Naive thymus-derived CD4-positive, alpha-beta T cell (primary cell): ENCODE results near the gene ATP11B. TPM values are rescaled to one million over a fixed set of nuclear protein-coding genes. Genes with fewer than 3 reads are reported as not detected.
"Not testable (repeated sequence)": the region's sequence is repeated elsewhere in the genome, so short reads cannot be mapped to it uniquely, and the experiment has no call there.

Experiments used
- ATAC-seq: fragments of 150-1000 bp; cut with Tn5 transposase; 2 replicates; pipeline ENCODE4 v1.10.0; 2021; ENCODE audit warnings: mild to moderate bottlenecking, moderate library complexity
- CTCF ChIA-PET: fragments of 350-600 bp; sonication (Branson Sonifier 250); formaldehyde crosslinking; loops from one replicate; lab custom pipeline; 2021; ENCODE audit warnings: antibody characterized with exemption; lab: Charles Lee
- POLR2A ChIA-PET: fragments of 350-600 bp; sonication (Branson Sonifier 250); formaldehyde crosslinking; loops from one replicate; lab custom pipeline; 2021; ENCODE audit warnings: antibody characterized with exemption, inconsistent platforms; lab: Charles Lee
- DNase-seq, 9 donors: peaks; one replicate each; pipeline versions ENCODE4 v3.0.0 to v3.0.0-alpha.2; 2020 to 2022; ENCODE audit warnings: mixed read lengths in 1 of 9
- H3K27ac ChIP-seq: one replicate; pipeline ENCODE4 v1.7.0; 2013; ENCODE audit warnings: mild to moderate bottlenecking, low read depth, low read length, moderate library complexity
- H3K27me3 ChIP-seq, 2 donors: one replicate each; pipeline ENCODE4 v1.7.0; 2013; ENCODE audit warnings: low read length in 2 of 2, mild to moderate bottlenecking in 2 of 2, moderate library complexity in 2 of 2; ENCODE audit not compliant: control insufficient read depth in 2 of 2, insufficient read depth in 2 of 2
- H3K36me3 ChIP-seq, 3 experiments: 1 replicate in 2 of 3; 2 replicates in 1 of 3; pipeline ENCODE4 v1.7.0; 2013; ENCODE audit warnings: low read length in 3 of 3, mild to moderate bottlenecking in 3 of 3, moderate library complexity in 1 of 3; ENCODE audit not compliant: insufficient read depth in 3 of 3, control insufficient read depth in 2 of 3
- H3K4me1 ChIP-seq, 2 donors: one replicate each; pipeline ENCODE4 v1.7.0; 2013; ENCODE audit warnings: low read length in 2 of 2, mild to moderate bottlenecking in 2 of 2, moderate library complexity in 1 of 2; ENCODE audit not compliant: control insufficient read depth in 2 of 2, insufficient read depth in 2 of 2
- H3K4me3 ChIP-seq: 2 replicates; pipeline ENCODE4 v1.7.0; 2013; ENCODE audit warnings: mild to moderate bottlenecking, low read length
- H3K9me3 ChIP-seq, 3 experiments: 1 replicate in 2 of 3; 2 replicates in 1 of 3; pipeline ENCODE4 v1.7.0; 2013; ENCODE audit warnings: low read length in 3 of 3; ENCODE audit not compliant: control insufficient read depth in 2 of 3
- H3K27ac Mint-ChIP-seq, 9 donors: one replicate each; pipeline ENCODE4 v1.8.0; 2020 to 2022; ENCODE audit warnings: mixed read lengths in 9 of 9, mild to moderate bottlenecking in 8 of 9, moderate library complexity in 5 of 9, inconsistent platforms in 2 of 9
- H3K27me3 Mint-ChIP-seq, 5 donors: one replicate each; pipeline ENCODE4 v1.8.0; 2021 to 2022; ENCODE audit warnings: mixed read lengths in 5 of 5, mild to moderate bottlenecking in 1 of 5
- H3K36me3 Mint-ChIP-seq, 5 donors: one replicate each; pipeline ENCODE4 v1.8.0; 2020 to 2022; ENCODE audit warnings: mixed read lengths in 5 of 5, mild to moderate bottlenecking in 3 of 5, inconsistent platforms in 1 of 5
- H3K4me1 Mint-ChIP-seq, 7 donors: one replicate each; pipeline ENCODE4 v1.8.0; 2020 to 2022; ENCODE audit warnings: mixed read lengths in 7 of 7, mild to moderate bottlenecking in 3 of 7, inconsistent platforms in 1 of 7
- H3K4me3 Mint-ChIP-seq, 10 donors: one replicate each; pipeline ENCODE4 v1.8.0; 2020 to 2022; ENCODE audit warnings: mild to moderate bottlenecking in 10 of 10, mixed read lengths in 10 of 10, moderate library complexity in 6 of 10, inconsistent platforms in 2 of 10
- H3K9me3 Mint-ChIP-seq, 11 donors: one replicate each; pipeline ENCODE4 v1.8.0; 2020 to 2022; ENCODE audit warnings: mixed read lengths in 11 of 11, mild to moderate bottlenecking in 4 of 11, inconsistent platforms in 1 of 11, moderate library complexity in 1 of 11
- intact Hi-C, 2 donors: fragments of 100-400 bp; cut with micrococcal nuclease; formaldehyde crosslinking; loops; one replicate each; pipeline ENCODE4 v1.15.1; 2023
- polyA plus RNA-seq, 2 donors: library from polyadenylated mRNA; unstranded; fragments of 300-500 nt; fragmentation: Illumina TruSeq; gene quantifications; one replicate each; pipeline ENCODE4 v1.2.3, GENCODE V29; 2021
- total RNA-seq, 6 experiments: library from RNA in 5 of 6; stranded (reverse) in 5 of 6; gene quantifications; 1 replicate in 5 of 6; 2 replicates in 1 of 6; pipeline ENCODE4 v1.2.3 and lab custom pipeline; 2021 to 2026

ATP11B gene
- total and polyA plus RNA-seq, 7 experiments from 2014 or later: 28.4 to 136 (median 113) TPM

GRCh38 chr3:182816181-182816580, 22.9 kb downstream of the ATP11B start:
- intact Hi-C loops: loop anchor here in 1 of 2 donors (2.0 kb wide), 2 partner anchors 17 to 21 kb away; no protein-coding TSS in a partner anchor
- Histone ChIP-seq H3K36me3 (peaks cover 0 to 13% (median 0%) of the 10 kb centered on the region in 3 experiments), H3K4me1 (peaks cover 6 to 13% of the 10 kb centered on the region in 2 donors), H3K4me3 (no peak overlapping the region), H3K27me3 (no peaks in the 10 kb centered on the region), H3K27ac (no peak overlapping the region), H3K9me3 (no peaks in the 10 kb centered on the region)
- Mint-ChIP-seq H3K9me3 (peaks cover 0 to 1% (median 0%) of the 10 kb centered on the region in 11 donors), H3K36me3 (peaks cover 3 to 30% (median 12%) of the 10 kb centered on the region in 5 donors), H3K4me1 (peaks cover 36 to 86% (median 68%) of the 10 kb centered on the region in 7 donors), H3K27me3 (no peaks in the 10 kb centered on the region), H3K4me3 (peak overlapping the region in 5 of 10 donors; percentile 10 to 55 (median 29)), H3K27ac (peak overlapping the region in 5 of 9 donors; percentile 30 to 67 (median 34))
- ATAC-seq (no peak), DNase-seq (no peak)
- ChIA-PET POLR2A (interaction anchor here (1.7 kb wide), 1 partner anchor 22 kb away, joined by 8 read pairs; no protein-coding TSS in a partner anchor), CTCF (interaction anchor here (0.6 kb wide), 1 partner anchor 34 kb away, joined by 3 read pairs; no protein-coding TSS in a partner anchor)

- intact Hi-C loops: no loop called here
- peaks cover 0 to 6% (median 0%) of the 10 kb centered on the region in 11 donors for H3K9me3 Mint-ChIP-seq
- peaks cover 17 to 75% (median 54%) of the 10 kb centered on the region in 7 donors for H3K4me1 Mint-ChIP-seq
- ChIA-PET CTCF (interaction anchor here (0.5 to 0.6 kb wide), 2 partner anchors 63 to 1898 kb away, joined by 3 read pairs; no protein-coding TSS in a partner anchor), POLR2A (no interaction called here)
- peaks cover 5 to 28% (median 27%) of the 10 kb centered on the region in 5 donors for H3K36me3 Mint-ChIP-seq
- H3K27ac ChIP-seq: no peak overlapping the region
- H3K4me1 ChIP-seq: peaks cover 6 to 8% of the 10 kb centered on the region in 2 donors
- no peak overlapping the region for H3K4me3 ChIP-seq
- H3K27me3 Mint-ChIP-seq: no peaks in the 10 kb centered on the region
- no peaks in the 10 kb centered on the region for H3K9me3 ChIP-seq
- ATAC-seq (no peak), DNase-seq (no peak)
- no peaks in the 10 kb centered on the region for H3K27me3 ChIP-seq
- H3K36me3 ChIP-seq: peaks cover 0 to 21% (median 5%) of the 10 kb centered on the region in 3 experiments
- peak overlapping the region in 3 of 9 donors; percentile 2 to 32 (median 23) for H3K27ac Mint-ChIP-seq
- H3K4me3 Mint-ChIP-seq: peak overlapping the region in 1 of 10 donors; percentile 6
These were observed 25.1 kb downstream of the ATP11B start for GRCh38 chr3:182818296-182818978.

- Mint-ChIP-seq H3K36me3 (peaks cover 5 to 50% (median 44%) of the 10 kb centered on the region in 5 donors), H3K27me3 (no peaks in the 10 kb centered on the region), H3K9me3 (peaks cover 0 to 9% (median 0%) of the 10 kb centered on the region in 11 donors), H3K4me1 (peaks cover 25 to 71% (median 55%) of the 10 kb centered on the region in 7 donors), H3K4me3 (no peak overlapping the region), H3K27ac (peak overlapping the region in 2 of 9 donors; percentile 2 to 60)
- Histone ChIP-seq H3K27ac (no peak overlapping the region), H3K27me3 (no peaks in the 10 kb centered on the region), H3K4me3 (no peak overlapping the region), H3K36me3 (peaks cover 0 to 21% (median 5%) of the 10 kb centered on the region in 3 experiments), H3K4me1 (peaks cover 0 to 10% of the 10 kb centered on the region in 2 donors), H3K9me3 (no peaks in the 10 kb centered on the region)
- ChIA-PET POLR2A (no interaction called here), CTCF (interaction anchor here (0.6 kb wide), 2 partner anchors 626 to 1544 kb away, joined by 3 read pairs; no protein-coding TSS in a partner anchor)
- intact Hi-C loops: no loop called here
- ATAC-seq (no peak), DNase-seq (no peak)
These were observed 28.1 kb downstream of the ATP11B start for GRCh38 chr3:182821221-182821981.

GRCh38 chr3:182822260-182822659, 29.0 kb downstream of the ATP11B start:
- H3K27ac ChIP-seq, H3K9me3 ChIP-seq, H3K4me3 ChIP-seq, H3K4me1 ChIP-seq, ATAC-seq, H3K27me3 ChIP-seq, CTCF ChIA-PET, H3K9me3 Mint-ChIP-seq, H3K27ac Mint-ChIP-seq, DNase-seq, intact Hi-C loops, H3K4me3 Mint-ChIP-seq, H3K27me3 Mint-ChIP-seq, POLR2A ChIA-PET: not testable (repeated sequence)
- peaks cover 5 to 57% (median 44%) of the 10 kb centered on the region in 5 donors for H3K36me3 Mint-ChIP-seq
- H3K4me1 Mint-ChIP-seq: peaks cover 31 to 71% (median 57%) of the 10 kb centered on the region in 7 donors
- peaks cover 0 to 21% (median 5%) of the 10 kb centered on the region in 3 experiments for H3K36me3 ChIP-seq

GRCh38 chr3:182824957-182825356, 31.7 kb downstream of the ATP11B start:
- Mint-ChIP-seq H3K4me3 (peak overlapping the region in 2 of 10 donors; percentile 25 to 27), H3K36me3 (peaks cover 5 to 63% (median 41%) of the 10 kb centered on the region in 5 donors), H3K27me3 (no peaks in the 10 kb centered on the region), H3K27ac (peak overlapping the region in 5 of 9 donors; percentile 0 to 44 (median 14)), H3K4me1 (peaks cover 23 to 57% (median 46%) of the 10 kb centered on the region in 7 donors), H3K9me3 (peaks cover 0 to 9% (median 0%) of the 10 kb centered on the region in 11 donors)
- ChIA-PET POLR2A (no interaction called here), CTCF (interaction anchor here (1.1 kb wide), 1 partner anchor 12 kb away, joined by 3 read pairs; no protein-coding TSS in a partner anchor)
- no peak overlapping the region for H3K27ac ChIP-seq
- H3K4me1 ChIP-seq: peaks cover 0 to 3% of the 10 kb centered on the region in 2 donors
- DNase-seq (no peak), ATAC-seq (no peak)
- peaks cover 0 to 22% (median 5%) of the 10 kb centered on the region in 3 experiments for H3K36me3 ChIP-seq
- no peak overlapping the region for H3K4me3 ChIP-seq
- H3K9me3 ChIP-seq: no peaks in the 10 kb centered on the region
- no peaks in the 10 kb centered on the region for H3K27me3 ChIP-seq
- intact Hi-C loops: no loop called here

- no peaks in the 10 kb centered on the region for H3K9me3 Mint-ChIP-seq
- DNase-seq: no peak
- Histone ChIP-seq H3K27me3 (no peaks in the 10 kb centered on the region), H3K4me3 (no peak overlapping the region), H3K9me3 (no peaks in the 10 kb centered on the region), H3K4me1 (peaks cover 0 to 2% of the 10 kb centered on the region in 2 donors), H3K36me3 (peaks cover 4 to 22% (median 12%) of the 10 kb centered on the region in 3 experiments), H3K27ac (no peak overlapping the region)
- peaks cover 16 to 44% (median 21%) of the 10 kb centered on the region in 5 donors for H3K36me3 Mint-ChIP-seq
- H3K27ac Mint-ChIP-seq: peak overlapping the region in 1 of 9 donors; percentile 11
- no peak for ATAC-seq
- peaks cover 20 to 44% (median 34%) of the 10 kb centered on the region in 7 donors for H3K4me1 Mint-ChIP-seq
- ChIA-PET POLR2A (no interaction called here), CTCF (interaction anchor here (0.5 to 1.4 kb wide), 4 partner anchors 8 to 116 kb away, joined by 3 to 5 read pairs (median 3); no protein-coding TSS in a partner anchor)
- no peak overlapping the region for H3K4me3 Mint-ChIP-seq
- no peaks in the 10 kb centered on the region for H3K27me3 Mint-ChIP-seq
- intact Hi-C loops: no loop called here
These were observed 36.6 kb downstream of the ATP11B start for GRCh38 chr3:182829761-182830405.
